ENCODE results near the gene RPL6.

RPL6 gene

DNA sequence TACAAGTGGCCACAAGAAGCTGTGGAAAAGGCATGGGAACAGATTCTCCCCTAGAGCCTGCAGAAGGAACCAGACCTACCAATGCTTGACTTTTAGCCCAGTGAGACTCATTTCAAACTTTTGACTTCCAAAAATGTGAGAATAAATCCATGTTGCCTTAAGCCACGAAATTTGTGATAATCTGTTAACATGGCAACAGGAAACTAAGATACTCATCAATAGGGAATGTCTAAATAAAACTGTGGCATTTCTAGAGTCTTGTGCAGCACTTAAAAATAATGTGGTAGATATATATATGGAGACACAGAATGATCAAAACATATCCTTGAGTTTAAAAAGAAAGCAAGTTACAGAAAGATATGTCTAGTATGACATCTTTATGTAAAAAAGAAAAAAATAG is 39.2 kb downstream of the RPL6 start:
- H3K4me3 ChIP-seq (ENCODE audit: low read depth, low read length): no peak overlapping the region
- no peak for DNase-seq (ENCODE audit: low read depth)
- no peak for TF ChIP-seq MYC (IDR thresholded peaks at IDR 0.05; ENCODE audit: low read depth, low read length)
- TF ChIP-seq CTCF (IDR thresholded peaks at IDR 0.05; ENCODE audit: low read depth, low read length): no peak
- no peak for TF ChIP-seq POLR2A (IDR thresholded peaks at IDR 0.05; ENCODE audit: extremely low read depth, insufficient read length)

DNA sequence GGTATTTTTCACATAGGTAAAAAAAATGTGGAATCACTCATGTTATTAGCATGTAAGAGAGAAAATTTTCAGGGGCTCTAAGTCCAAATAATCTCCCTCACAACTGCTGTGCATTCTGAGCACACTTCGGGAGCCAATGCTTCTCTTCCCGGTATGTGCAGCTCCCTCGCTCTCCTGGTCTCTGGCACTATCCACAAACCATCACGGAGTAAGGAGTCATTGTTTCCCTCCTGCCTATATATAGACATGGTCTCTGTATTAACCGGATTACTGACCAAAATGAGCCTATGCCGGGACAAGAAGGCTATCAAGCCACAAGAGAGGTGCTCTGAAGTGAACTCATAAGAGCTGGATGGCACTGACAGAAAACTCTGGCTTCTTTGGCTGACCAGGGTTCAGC is 40.5 kb downstream of the RPL6 start:
- no peak overlapping the region for H3K4me3 ChIP-seq (ENCODE audit: low read depth, low read length)
- TF ChIP-seq POLR2A (IDR thresholded peaks at IDR 0.05; ENCODE audit: extremely low read depth, insufficient read length) (no peak), MAX (IDR thresholded peaks at IDR 0.05; ENCODE audit: low read depth, low read length) (no peak), CTCF (IDR thresholded peaks at IDR 0.05; ENCODE audit: low read depth, low read length) (no peak), MYC (IDR thresholded peaks at IDR 0.05; ENCODE audit: low read depth, low read length) (no peak)
- no peak for DNase-seq (ENCODE audit: low read depth)

DNA sequence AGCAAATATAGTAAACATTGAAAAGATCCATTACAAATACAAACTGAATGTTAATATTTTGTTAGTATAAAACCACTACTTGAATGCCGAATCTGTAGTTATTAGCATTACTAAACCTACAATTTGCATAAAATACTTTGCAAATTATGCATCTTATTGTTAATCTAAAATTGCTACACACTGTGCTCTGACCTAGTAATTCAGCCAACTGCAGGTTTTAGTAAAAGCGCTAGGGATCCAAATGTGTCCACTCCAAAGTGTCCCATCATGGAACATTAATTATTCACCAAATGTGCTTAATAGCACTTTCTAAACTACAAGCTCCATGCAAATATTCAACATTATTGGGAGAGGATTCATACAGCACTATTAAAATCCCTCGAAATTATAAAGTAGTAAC is 41.4 kb downstream of the RPL6 start:
- no peak overlapping the region for H3K4me3 ChIP-seq (ENCODE audit: low read depth, low read length)
- no peak for TF ChIP-seq POLR2A (IDR thresholded peaks at IDR 0.05; ENCODE audit: extremely low read depth, insufficient read length)
- TF ChIP-seq MYC (IDR thresholded peaks at IDR 0.05; ENCODE audit: low read depth, low read length): no peak
- no peak for TF ChIP-seq MAX (IDR thresholded peaks at IDR 0.05; ENCODE audit: low read depth, low read length)
- TF ChIP-seq CTCF (IDR thresholded peaks at IDR 0.05; ENCODE audit: low read depth, low read length): no peak
- no peak for DNase-seq (ENCODE audit: low read depth)

- no peak overlapping the region for H3K4me3 ChIP-seq (ENCODE audit: low read depth, low read length)
- DNase-seq (ENCODE audit: low read depth): no peak
These were observed 47.1 kb downstream of the RPL6 start for GRCh38 chr12:112362310-112362709.

GRCh38 chr12:112361271-112361670 is 48.1 kb downstream of the RPL6 start:
- no peak for TF ChIP-seq MYC (IDR thresholded peaks at IDR 0.05; ENCODE audit: low read depth, low read length)
- no peak for TF ChIP-seq MAX (IDR thresholded peaks at IDR 0.05; ENCODE audit: low read depth, low read length)
- TF ChIP-seq CTCF (IDR thresholded peaks at IDR 0.05; ENCODE audit: low read depth, low read length): no peak
- no peak for TF ChIP-seq POLR2A (IDR thresholded peaks at IDR 0.05; ENCODE audit: extremely low read depth, insufficient read length)
- no peak for DNase-seq (ENCODE audit: low read depth)
- no peak overlapping the region for H3K4me3 ChIP-seq (ENCODE audit: low read depth, low read length)

More at GRCh38 chr12:112362310-112362709, 47.1 kb downstream of the RPL6 start:
- TF ChIP-seq CTCF (IDR thresholded peaks at IDR 0.05; ENCODE audit: low read depth, low read length) (no peak), MAX (IDR thresholded peaks at IDR 0.05; ENCODE audit: low read depth, low read length) (no peak), MYC (IDR thresholded peaks at IDR 0.05; ENCODE audit: low read depth, low read length) (no peak), POLR2A (IDR thresholded peaks at IDR 0.05; ENCODE audit: extremely low read depth, insufficient read length) (no peak)

DNA sequence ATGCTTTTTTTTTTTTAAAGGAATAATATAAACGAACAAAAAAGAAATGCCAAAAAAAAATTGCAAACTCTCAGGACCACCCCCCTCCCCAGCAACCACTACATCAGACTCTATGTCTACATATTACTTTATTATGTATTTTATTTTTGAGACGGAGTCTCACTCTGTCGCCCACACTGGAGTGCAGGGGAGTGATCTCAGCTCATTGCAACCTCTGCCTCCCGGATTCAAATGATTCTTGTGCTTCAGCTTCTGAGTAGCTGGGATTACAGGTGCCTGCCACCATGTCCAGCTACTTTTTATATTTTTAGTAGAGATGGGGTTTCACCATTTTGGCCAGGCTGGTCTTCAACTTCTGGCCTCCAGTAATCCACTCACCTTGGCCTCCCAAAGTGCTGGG is 50.1 kb downstream of the RPL6 start:
- TF ChIP-seq CTCF (IDR thresholded peaks at IDR 0.05; ENCODE audit: low read depth, low read length) (no peak), POLR2A (IDR thresholded peaks at IDR 0.05; ENCODE audit: extremely low read depth, insufficient read length) (no peak), MAX (IDR thresholded peaks at IDR 0.05; ENCODE audit: low read depth, low read length) (no peak), MYC (IDR thresholded peaks at IDR 0.05; ENCODE audit: low read depth, low read length) (no peak)
- H3K4me3 ChIP-seq (ENCODE audit: low read depth, low read length): no peak overlapping the region
- DNase-seq (ENCODE audit: low read depth): no peak
